Urinary bladder (tissue), 4 donors: ENCODE measurements around the gene GLYAT. TPM values are rescaled to one million over a fixed set of nuclear protein-coding genes. Genes with fewer than 3 reads are reported as not detected.

ENCODE experiments used
- DNase-seq: peaks from one replicate; pipeline ENCODE4 v3.0.0-alpha.2; 2015; ENCODE audit errors: extremely low spot score
- H3K27ac ChIP-seq: one replicate; pipeline ENCODE4 v1.5.1; 2013; ENCODE audit warnings: low read depth, mild to moderate bottlenecking, moderate library complexity
- H3K36me3 ChIP-seq: one replicate; pipeline ENCODE4 v1.6.1; 2013; ENCODE audit warnings: mild to moderate bottlenecking, moderate library complexity; ENCODE audit not compliant: insufficient read depth
- H3K4me1 ChIP-seq: one replicate; pipeline ENCODE4 v1.6.1; 2013; ENCODE audit warnings: mild to moderate bottlenecking, moderate library complexity; ENCODE audit not compliant: insufficient read depth
- H3K4me3 ChIP-seq: one replicate; pipeline ENCODE4 v1.5.1; 2013; ENCODE audit warnings: low read depth, low read length
- WGBS: extraction: QIAGEN DNeasy Blood & Tissue Kit; methylation state at CpG from one replicate; pipeline ENCODE4 v1.1.7; 2013; 5-methylcytosine and 5-hydroxymethylcytosine counted together
- polyA plus RNA-seq: library from polyadenylated mRNA; stranded (reverse); fragments of 200-250 nt; gene quantifications from one replicate; pipeline ENCODE4 v1.2.3, GENCODE V29; 2013
- total RNA-seq: library from RNA; depleted of rRNA; stranded (reverse); fragments of >200 nt; gene quantifications from one replicate; pipeline ENCODE4 v1.2.3, GENCODE V29; 2014
- donor health status: healthy with polysubstance abuse.
- donor health status: healthy.

Gene GLYAT
- total and polyA plus RNA-seq, 2 donors = 0.05 TPM; not detected in 1

DNA sequence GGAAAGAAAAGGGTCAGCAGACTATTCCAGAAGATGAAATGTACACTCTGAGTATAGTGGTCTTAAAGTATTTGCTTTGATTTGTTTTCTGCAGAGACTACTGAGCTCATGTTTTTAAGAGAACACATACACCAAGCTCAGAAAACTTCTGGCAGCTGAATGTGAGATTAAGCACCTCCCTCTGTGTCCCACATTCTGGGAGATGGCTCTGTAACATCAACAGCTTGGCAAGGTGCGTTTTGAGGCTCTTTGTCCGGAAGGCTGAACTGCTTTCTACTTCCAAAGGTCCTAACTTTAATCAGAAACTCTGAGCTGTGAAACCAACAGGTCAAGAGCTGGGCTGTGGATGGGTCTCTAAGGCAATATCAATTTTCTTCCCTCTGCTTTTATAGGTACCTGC, 36.4 kb upstream of the GLYAT start:
- Histone ChIP-seq H3K4me3 (no peak overlapping the region), H3K36me3 (no peaks in the 10 kb centered on the region), H3K27ac (no peak overlapping the region), H3K4me1 (no peaks in the 10 kb centered on the region)
- WGBS = 47% methylated on average over 2 of the region's 2 CpGs
- no peak for DNase-seq

DNA sequence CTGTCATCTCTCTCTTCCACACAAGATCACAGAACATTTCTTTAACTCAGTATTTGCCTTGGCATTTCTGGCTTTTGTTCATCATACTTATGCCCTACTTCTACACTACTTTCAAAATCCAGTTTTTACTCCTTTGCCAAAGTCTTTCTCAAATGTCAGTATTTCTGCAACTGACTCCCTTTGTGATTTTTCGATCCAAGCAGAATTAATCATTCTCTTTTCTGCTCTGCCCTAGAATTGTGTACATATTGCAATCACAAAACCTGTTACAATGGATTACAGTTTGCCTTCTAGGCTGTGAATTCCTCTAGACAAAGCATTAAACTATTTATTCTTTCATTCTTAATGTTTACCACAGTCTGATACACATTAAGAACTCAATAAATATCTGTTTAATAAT, 33.3 kb upstream of the GLYAT start:
- H3K4me1 ChIP-seq = no peaks in the 10 kb centered on the region
- DNase-seq = no peak
- H3K36me3 ChIP-seq = no peaks in the 10 kb centered on the region
- H3K27ac ChIP-seq = no peak overlapping the region
- no peak overlapping the region for H3K4me3 ChIP-seq
- 75% methylated on average over 1 of the region's 1 CpG for WGBS

GRCh38 chr11:58763120-58763490, 31.4 kb upstream of the GLYAT start:
- no peaks in the 10 kb centered on the region for H3K4me1 ChIP-seq
- no peaks in the 10 kb centered on the region for H3K36me3 ChIP-seq
- no peak overlapping the region for H3K4me3 ChIP-seq
- DNase-seq = no peak
- 81% methylated on average over 1 of the region's 1 CpG for WGBS
- H3K27ac ChIP-seq = no peak overlapping the region

DNA sequence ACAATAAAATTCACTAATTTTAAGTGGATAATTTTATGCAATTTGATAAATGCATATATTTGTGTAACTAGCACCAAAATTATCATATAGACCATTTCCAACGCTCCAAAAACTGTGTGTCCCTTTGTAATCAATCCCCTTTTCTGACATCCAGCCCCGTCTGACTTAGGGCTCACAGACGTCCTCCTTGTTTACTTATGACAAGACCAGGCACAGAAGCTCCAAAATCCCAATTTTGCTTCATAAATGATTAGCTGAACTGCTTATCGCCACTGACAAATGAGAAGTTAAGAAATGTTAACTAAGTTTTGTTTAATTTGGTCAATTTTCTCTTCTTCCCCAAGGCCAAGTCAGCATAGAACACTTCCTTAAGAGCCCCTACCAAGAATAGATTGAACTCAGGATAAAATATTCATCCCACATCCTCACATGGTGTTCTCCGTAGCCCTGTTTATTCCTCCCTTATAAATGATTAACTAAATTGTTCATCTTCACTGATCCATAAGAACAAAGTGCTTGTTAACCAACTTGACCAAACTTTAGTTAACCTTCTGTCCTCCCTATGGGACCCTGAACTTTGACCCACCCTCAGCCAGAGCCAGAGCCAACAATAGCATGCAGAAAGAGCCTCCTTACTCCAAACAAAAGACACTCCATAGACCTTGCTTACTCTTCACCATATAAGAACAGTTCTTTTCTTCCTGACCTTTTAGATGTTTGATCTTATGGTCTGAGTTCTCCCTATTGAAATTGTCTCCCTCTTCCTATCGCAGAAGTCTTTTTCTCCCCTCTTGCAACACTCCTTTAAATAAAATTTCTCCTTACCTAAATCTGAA, 30.8 kb upstream of the GLYAT start:
- H3K27ac ChIP-seq = no peak overlapping the region
- no peaks in the 10 kb centered on the region for H3K36me3 ChIP-seq
- no peak overlapping the region for H3K4me3 ChIP-seq
- WGBS = 69% methylated on average over 6 of the region's 6 CpGs
- no peaks in the 10 kb centered on the region for H3K4me1 ChIP-seq
- DNase-seq = no peak

GRCh38 chr11:58757439-58757838, 25.7 kb upstream of the GLYAT start:
- Histone ChIP-seq H3K27ac (no peak overlapping the region), H3K36me3 (no peaks in the 10 kb centered on the region), H3K4me3 (no peak overlapping the region), H3K4me1 (no peaks in the 10 kb centered on the region)
- DNase-seq = no peak

DNA sequence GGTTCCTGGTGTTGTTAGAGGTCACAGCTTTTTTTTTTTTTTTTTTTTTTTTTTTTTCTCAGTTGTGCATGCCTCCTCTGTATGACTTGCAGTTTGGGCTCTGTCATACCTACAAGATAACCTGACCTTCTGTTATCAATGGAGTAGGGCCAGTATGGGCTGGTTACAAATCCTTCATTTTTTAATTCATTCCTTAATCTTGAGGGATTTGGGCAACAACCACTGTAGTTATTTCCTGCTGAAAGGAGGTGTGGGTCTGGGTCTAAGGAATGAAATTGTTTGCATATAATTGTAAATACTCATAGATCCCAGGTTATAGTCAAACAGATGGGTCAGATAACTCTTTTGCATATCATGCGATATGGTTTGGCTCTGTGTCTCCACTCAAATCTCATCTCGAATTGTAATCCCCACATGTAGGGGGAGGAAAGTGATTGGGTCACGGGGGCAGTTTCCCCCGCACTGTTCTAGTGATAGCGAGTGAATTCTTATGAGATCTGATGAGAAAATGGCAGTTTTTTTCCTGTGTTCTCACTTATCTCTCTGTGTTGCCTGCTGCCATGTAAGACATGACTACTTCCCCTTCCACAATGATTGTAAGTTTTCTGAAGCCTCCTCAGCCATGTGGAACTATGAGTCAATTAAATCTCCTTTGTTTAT, 14.1 kb upstream of the GLYAT start:
- Histone ChIP-seq H3K4me3 (no peak overlapping the region), H3K36me3 (no peaks in the 10 kb centered on the region), H3K4me1 (no peaks in the 10 kb centered on the region), H3K27ac (no peak overlapping the region)
- DNase-seq = no peak
- 71% methylated on average over 5 of the region's 5 CpGs for WGBS

DNA sequence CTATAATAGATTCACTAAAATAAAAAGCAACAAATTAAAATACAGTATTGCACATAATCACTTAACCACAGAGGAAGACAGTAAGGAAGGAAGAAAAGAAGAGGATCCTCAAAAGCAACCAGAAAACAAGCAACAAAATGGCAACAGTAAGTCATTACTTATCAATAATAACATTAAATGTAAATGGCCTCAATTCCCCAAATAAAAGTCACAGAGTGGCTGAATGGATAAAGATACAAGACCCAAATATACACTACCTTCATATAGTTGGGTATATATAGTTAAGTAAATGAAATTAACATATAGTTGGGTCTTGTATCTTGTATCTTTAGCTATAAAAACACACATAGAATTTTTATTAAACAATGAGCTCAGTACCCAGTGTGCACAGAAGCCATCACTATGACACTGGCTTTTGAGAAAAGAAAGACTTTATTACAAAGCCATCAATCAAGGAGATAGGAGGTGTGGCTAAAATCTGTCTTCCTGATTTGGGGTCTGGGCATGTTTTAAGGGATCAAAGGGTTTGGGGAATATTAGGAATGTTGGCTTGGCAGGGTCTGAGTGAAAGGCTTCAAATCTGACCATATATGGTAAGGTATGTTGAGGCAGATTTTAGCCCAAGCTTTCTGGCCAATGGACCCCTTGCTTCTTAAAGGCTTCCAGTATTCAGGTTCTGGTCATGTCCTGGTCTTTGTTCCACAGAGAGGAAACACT, 13.4 kb upstream of the GLYAT start:
- no peak overlapping the region for H3K27ac ChIP-seq
- no peaks in the 10 kb centered on the region for H3K4me1 ChIP-seq
- H3K36me3 ChIP-seq = no peaks in the 10 kb centered on the region
- no peak for DNase-seq
- H3K4me3 ChIP-seq = no peak overlapping the region

DNA sequence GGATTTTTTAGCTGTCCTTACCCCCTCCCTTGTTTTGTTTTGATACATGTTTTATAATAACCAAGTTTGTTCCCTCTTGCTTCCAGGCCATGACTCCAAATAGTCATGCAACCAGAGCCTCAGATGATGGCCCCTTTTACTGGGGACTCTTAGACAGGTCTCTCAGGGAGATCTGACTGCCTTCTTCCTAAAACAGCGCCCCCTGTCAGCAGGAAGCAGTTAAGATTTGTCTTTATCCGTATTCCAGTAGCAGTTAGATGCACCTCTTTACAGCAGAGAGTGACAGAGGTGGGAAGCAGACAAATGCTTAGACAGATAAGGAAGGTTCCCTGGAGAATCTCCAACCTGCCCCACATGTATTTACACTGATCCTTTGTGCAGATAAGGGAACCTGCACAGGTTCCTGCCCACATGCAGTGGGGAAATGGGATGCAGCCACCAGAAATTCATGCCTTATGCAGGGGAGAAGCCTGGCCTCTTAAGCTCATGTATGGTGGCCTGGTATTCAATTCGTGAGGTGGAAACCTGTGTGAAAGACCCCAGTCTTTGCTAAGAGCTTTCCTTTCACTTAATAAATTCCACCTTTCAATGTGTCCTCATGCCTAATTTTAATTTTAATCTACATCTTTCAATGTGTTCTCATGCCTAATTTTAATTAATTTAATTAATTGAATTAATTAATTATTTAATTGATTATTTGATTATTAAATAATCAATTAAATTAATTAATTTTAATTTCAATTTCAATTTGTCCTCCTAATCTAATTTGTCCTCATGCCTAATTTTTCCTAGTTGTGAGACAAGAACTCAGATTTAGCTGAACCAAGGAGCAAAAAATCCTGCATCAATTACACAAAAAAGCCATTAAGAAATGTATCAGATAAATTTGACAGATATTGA, 11.5 kb upstream of the GLYAT start:
- WGBS = 57% methylated on average over 3 of the region's 3 CpGs
- Histone ChIP-seq H3K4me1 (no peaks in the 10 kb centered on the region), H3K36me3 (no peaks in the 10 kb centered on the region), H3K27ac (no peak overlapping the region), H3K4me3 (no peak overlapping the region)
- DNase-seq = no peak

GRCh38 chr11:58742140-58742539, 10.4 kb upstream of the GLYAT start:
- Histone ChIP-seq H3K27ac (no peak overlapping the region), H3K36me3 (no peaks in the 10 kb centered on the region), H3K4me3 (no peak overlapping the region), H3K4me1 (no peaks in the 10 kb centered on the region)
- DNase-seq = no peak
- WGBS = 82% methylated on average over 2 of the region's 2 CpGs

- Histone ChIP-seq H3K36me3 (no peaks in the 10 kb centered on the region), H3K4me3 (no peak overlapping the region), H3K4me1 (no peaks in the 10 kb centered on the region), H3K27ac (no peak overlapping the region)
- no peak for DNase-seq
- 74% methylated on average over 1 of the region's 1 CpG for WGBS
Measured at GRCh38 chr11:58741127-58741526, 9.4 kb upstream of the GLYAT start.

DNA sequence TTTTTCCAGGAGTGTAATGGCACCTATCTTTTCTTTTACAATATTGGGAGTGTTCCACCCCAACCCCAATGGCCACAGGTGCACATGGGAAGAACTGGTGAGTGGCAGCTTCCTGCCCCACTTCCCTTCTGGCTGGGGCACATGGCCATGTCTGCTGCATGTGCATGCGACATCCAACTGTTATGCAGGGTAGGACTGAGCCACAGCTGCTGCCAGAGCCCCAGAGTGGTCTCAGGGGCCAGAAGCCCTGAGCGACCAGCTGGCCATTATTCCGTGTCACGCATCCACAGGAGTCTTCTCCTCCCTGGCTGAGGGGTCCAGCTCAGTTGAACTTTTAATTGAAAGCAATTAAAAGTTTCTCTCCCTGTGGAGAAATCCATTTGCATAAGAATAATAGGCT, 8.7 kb upstream of the GLYAT start:
- no peak for DNase-seq
- no peak overlapping the region for H3K4me3 ChIP-seq
- 76% methylated on average over 4 of the region's 4 CpGs for WGBS
- no peak overlapping the region for H3K27ac ChIP-seq
- no peaks in the 10 kb centered on the region for H3K36me3 ChIP-seq
- H3K4me1 ChIP-seq = no peaks in the 10 kb centered on the region

- H3K4me3 ChIP-seq = no peak overlapping the region
- WGBS = 62% methylated on average over 3 of the region's 3 CpGs
Measured at GRCh38 chr11:58739725-58740430, 8.1 kb upstream of the GLYAT start.

More at GRCh38 chr11:58739725-58740430, 8.1 kb upstream of the GLYAT start:
- no peak for DNase-seq
- Histone ChIP-seq H3K27ac (no peak overlapping the region), H3K4me1 (no peaks in the 10 kb centered on the region), H3K36me3 (no peaks in the 10 kb centered on the region)
